Gastrocnemius medialis (tissue), 4 donors: Measurements from ENCODE around the gene OAF.

Experiments
- POLR2A ChIP-seq, 2 donors: fragments of 450-650 bp; IDR thresholded peaks; one replicate each; pipeline ENCODE4 v1.6.1; 2017; ENCODE audit warnings: antibody characterized with exemption in 2 of 2, mild to moderate bottlenecking in 2 of 2, moderate library complexity in 2 of 2
- TF ChIP-seq, protein P1 (sequence below), 5 experiments: fragments of 450-650 bp in 3 of 5; fragments of 200-600 bp in 2 of 5; sonication (generic) in 2 of 5; IDR thresholded peaks in 4 of 5; conservative IDR thresholded peaks in 1 of 5; 1 replicate in 4 of 5; 2 replicates in 1 of 5; pipeline ENCODE4 v1.5.1; 2016 to 2019; ENCODE audit warnings: antibody characterized with exemption in 5 of 5, mild to moderate bottlenecking in 3 of 5, moderate library complexity in 3 of 5

DNA sequence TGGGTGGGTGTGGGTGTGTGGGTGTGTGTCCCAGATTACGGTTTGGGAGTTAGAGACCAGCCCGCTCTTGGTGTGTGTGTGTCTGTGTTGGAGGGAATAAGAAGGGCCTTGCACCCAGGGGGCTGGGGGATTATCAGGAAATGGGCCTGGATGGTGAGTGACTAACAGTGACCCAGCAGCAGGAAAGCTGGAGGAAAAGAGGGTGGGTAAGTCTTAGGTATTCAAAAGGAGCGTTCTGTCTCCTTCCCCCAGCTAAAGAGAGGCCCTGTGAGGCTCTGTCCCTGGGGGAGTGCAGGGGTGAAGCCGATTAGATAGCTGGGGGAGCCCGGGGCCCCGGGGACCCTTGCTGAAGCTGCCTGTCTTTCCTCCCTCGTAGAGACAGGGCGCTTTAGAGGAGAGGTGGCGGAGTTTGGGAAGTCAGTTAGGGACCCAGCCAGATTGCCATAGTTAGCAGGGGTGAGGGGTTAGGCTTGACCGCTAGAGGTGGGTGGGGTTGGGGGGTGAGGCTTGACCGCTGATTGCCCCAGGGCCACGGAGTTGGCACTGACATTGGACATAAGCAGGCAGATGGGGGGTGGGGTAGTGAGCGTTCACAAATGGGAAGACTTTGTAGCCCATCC lies 1.5 kb downstream of the OAF start:
- TF ChIP-seq POLR2A (IDR thresholded peaks at IDR 0.05), result no peak
- TF ChIP-seq, protein P1, sequence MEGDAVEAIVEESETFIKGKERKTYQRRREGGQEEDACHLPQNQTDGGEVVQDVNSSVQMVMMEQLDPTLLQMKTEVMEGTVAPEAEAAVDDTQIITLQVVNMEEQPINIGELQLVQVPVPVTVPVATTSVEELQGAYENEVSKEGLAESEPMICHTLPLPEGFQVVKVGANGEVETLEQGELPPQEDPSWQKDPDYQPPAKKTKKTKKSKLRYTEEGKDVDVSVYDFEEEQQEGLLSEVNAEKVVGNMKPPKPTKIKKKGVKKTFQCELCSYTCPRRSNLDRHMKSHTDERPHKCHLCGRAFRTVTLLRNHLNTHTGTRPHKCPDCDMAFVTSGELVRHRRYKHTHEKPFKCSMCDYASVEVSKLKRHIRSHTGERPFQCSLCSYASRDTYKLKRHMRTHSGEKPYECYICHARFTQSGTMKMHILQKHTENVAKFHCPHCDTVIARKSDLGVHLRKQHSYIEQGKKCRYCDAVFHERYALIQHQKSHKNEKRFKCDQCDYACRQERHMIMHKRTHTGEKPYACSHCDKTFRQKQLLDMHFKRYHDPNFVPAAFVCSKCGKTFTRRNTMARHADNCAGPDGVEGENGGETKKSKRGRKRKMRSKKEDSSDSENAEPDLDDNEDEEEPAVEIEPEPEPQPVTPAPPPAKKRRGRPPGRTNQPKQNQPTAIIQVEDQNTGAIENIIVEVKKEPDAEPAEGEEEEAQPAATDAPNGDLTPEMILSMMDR (IDR thresholded peaks at IDR 0.05 in 4 of 5, conservative IDR thresholded peaks at IDR 0.05 in 1 of 5), result no peak
